GM21786 (cell line): ENCODE results near the gene ACSM2B.
"Not testable (repeated sequence)": the region's sequence is repeated elsewhere in the genome, so short reads cannot be mapped to it uniquely, and the experiment has no call there.

Experiments used
- ATAC-seq: cut with Tn5 transposase; IDR thresholded peaks from one replicate; pipeline ENCODE4 v1.9.1; 2021; ENCODE audit not compliant: unreplicated experiment

ACSM2B gene

GRCh38 chr16:20598832-20599469 is 22.8 kb upstream of the ACSM2B start:
- ATAC-seq, result no peak

- ATAC-seq, result not testable (repeated sequence)
Observed at GRCh38 chr16:20595694-20596093, 19.5 kb upstream of the ACSM2B start.

- ATAC-seq, result not testable (repeated sequence)
Observed at GRCh38 chr16:20595068-20595467, 18.9 kb upstream of the ACSM2B start.

GRCh38 chr16:20592780-20593179 is 16.6 kb upstream of the ACSM2B start:
- not testable (repeated sequence) for ATAC-seq

GRCh38 chr16:20589486-20589885 is 13.3 kb upstream of the ACSM2B start:
- ATAC-seq, result not testable (repeated sequence)

- ATAC-seq, result not testable (repeated sequence)
Observed at GRCh38 chr16:20587645-20588074, 11.5 kb upstream of the ACSM2B start.

GRCh38 chr16:20586716-20587115 is 10.5 kb upstream of the ACSM2B start:
- ATAC-seq, result not testable (repeated sequence)

GRCh38 chr16:20586112-20586511 is 9.9 kb upstream of the ACSM2B start:
- ATAC-seq, result not testable (repeated sequence)

GRCh38 chr16:20580487-20581259 is 4.5 kb upstream of the ACSM2B start:
- not testable (repeated sequence) for ATAC-seq

- not testable (repeated sequence) for ATAC-seq
Observed at GRCh38 chr16:20578091-20578490, 1.9 kb upstream of the ACSM2B start.

GRCh38 chr16:20569117-20569651 is 7.0 kb downstream of the ACSM2B start:
- not testable (repeated sequence) for ATAC-seq

- ATAC-seq, result no peak
Observed at GRCh38 chr16:20568404-20568803, 7.8 kb downstream of the ACSM2B start.

GRCh38 chr16:20566864-20567263 is 9.3 kb downstream of the ACSM2B start:
- ATAC-seq, result no peak

GRCh38 chr16:20565334-20565733 is 10.8 kb downstream of the ACSM2B start:
- not testable (repeated sequence) for ATAC-seq

- ATAC-seq, result not testable (repeated sequence)
Observed at GRCh38 chr16:20564218-20564617, 11.9 kb downstream of the ACSM2B start.

- not testable (repeated sequence) for ATAC-seq
Observed at GRCh38 chr16:20555628-20556027, 20.5 kb downstream of the ACSM2B start.

- not testable (repeated sequence) for ATAC-seq
Observed at GRCh38 chr16:20554689-20555088, 21.5 kb downstream of the ACSM2B start.

GRCh38 chr16:20553493-20553892 is 22.7 kb downstream of the ACSM2B start:
- not testable (repeated sequence) for ATAC-seq

GRCh38 chr16:20546951-20547350 is 29.2 kb downstream of the ACSM2B start:
- ATAC-seq, result not testable (repeated sequence)

GRCh38 chr16:20546278-20546853 is 29.8 kb downstream of the ACSM2B start:
- ATAC-seq, result not testable (repeated sequence)

- ATAC-seq, result not testable (repeated sequence)
Observed at GRCh38 chr16:20540603-20541316, 35.4 kb downstream of the ACSM2B start.
